Measurements from ENCODE around the gene MBTPS1. TPM values are rescaled to one million over a fixed set of nuclear protein-coding genes. Genes with fewer than 3 reads are reported as not detected.
A peak's percentile ranks its signal among the peaks of the same experiment; 100 is the strongest.

MBTPS1 gene
- total RNA-seq, 1 donor from 2014 or later, result 103 TPM

- DNase-seq (ENCODE audit: low spot score), result no peak
Measured at GRCh38 chr16:84074721-84075120, 42.0 kb downstream of the MBTPS1 start.

DNA sequence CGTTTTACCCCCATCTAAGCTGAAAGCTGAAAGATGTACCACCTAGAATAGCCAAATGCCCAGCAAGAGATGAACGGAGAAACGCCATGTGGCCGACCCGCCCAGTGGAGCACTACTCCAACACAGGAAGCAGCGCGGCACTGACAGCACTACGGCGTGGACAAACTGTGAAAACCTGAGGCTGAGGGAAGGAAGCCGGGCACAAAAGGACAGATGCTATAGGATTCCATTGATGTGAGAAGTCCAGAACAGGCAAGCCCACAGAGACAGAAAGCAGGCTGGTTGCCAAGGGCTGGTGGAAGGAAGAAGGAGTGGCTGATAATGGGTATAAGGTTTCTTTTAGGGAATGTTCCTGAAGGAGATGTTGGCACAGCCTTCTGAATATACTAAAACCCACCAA, 44.7 kb downstream of the MBTPS1 start:
- DNase-seq (ENCODE audit: low spot score), result no peak

- no peak for DNase-seq (ENCODE audit: low spot score)
Measured at GRCh38 chr16:84071121-84071520, 45.6 kb downstream of the MBTPS1 start.

- DNase-seq (ENCODE audit: low spot score), result no peak
Measured at GRCh38 chr16:84069540-84069939, 47.2 kb downstream of the MBTPS1 start.

DNA sequence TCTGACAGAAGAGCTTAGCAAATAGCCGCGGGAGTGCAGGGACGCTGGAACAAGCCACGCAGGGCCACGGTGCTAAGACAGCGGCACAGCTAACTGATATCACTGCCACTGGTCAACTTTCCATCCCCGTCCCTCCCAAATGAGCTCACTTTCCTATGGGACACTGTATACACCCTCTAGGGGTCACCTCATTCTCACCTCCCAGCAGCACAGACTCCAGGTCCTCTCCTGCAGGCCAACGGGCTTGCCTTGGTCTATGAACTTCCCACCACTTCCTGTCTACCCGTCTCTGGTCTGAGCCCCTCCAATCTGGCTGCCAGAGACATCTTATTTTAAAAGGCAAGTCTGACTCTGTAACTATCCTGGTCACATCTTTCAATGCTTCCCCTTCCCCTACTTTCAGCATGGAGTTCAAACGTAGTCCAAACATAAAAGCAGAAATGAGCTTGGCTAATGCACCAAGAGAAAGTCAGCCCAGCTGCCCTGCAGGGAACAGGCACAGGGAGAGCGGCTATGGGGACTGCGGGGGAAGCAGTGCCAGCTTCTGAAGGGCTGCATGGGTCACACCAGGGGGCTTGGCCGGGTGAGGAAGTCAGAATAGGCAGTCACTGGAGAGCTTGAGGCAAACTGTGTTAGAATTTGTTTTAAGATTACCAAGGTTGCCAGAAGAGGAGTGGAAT, 47.8 kb downstream of the MBTPS1 start:
- no peak for DNase-seq (ENCODE audit: low spot score)

DNA sequence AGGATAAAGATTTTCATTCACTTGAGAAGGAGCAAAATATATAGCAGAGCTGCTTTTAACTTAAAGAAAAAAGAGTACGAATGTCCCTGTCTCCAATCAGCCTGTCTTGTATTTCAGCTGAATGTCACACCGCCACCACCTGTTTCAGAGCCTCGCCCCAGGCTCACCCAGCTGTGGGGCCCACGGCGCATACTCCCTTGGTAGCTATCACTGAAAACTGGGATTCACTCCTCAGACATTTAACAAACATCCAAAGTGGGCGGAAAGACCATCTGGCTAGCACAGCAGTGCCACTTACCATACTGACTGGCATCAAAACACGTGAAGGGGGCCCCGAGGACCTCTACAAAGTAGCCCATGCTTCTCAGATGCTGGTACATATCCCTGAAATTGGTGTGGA, 48.7 kb downstream of the MBTPS1 start:
- DNase-seq (ENCODE audit: low spot score), result no peak

DNA sequence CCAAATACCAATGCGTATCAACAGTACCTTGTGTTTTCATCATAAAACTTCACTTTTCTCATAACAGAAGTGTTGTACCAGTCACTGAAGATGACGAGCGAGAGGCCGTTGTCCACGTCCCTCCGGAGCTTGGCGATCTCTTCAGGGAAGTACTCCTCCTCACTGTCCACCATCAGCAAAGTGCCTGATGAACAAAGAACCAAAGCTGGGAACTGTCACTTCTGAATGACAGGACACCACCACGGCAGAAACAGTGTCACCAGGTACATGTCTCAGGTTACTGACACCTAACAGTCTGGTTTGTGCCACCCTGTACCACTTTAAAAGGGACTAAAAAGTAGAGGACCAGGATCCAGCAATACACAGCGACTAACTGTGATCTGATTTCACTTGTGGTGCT, 49.1 kb downstream of the MBTPS1 start:
- no peak for DNase-seq (ENCODE audit: low spot score)

- no peak for DNase-seq (ENCODE audit: low spot score)
Measured at GRCh38 chr16:84065536-84066132, 51.1 kb downstream of the MBTPS1 start.

- DNase-seq (ENCODE audit: low spot score), result no peak
Measured at GRCh38 chr16:84063980-84064379, 52.8 kb downstream of the MBTPS1 start.

GRCh38 chr16:84062734-84063640, 53.8 kb downstream of the MBTPS1 start:
- DNase-seq (ENCODE audit: low spot score), result peak; percentile 77

DNA sequence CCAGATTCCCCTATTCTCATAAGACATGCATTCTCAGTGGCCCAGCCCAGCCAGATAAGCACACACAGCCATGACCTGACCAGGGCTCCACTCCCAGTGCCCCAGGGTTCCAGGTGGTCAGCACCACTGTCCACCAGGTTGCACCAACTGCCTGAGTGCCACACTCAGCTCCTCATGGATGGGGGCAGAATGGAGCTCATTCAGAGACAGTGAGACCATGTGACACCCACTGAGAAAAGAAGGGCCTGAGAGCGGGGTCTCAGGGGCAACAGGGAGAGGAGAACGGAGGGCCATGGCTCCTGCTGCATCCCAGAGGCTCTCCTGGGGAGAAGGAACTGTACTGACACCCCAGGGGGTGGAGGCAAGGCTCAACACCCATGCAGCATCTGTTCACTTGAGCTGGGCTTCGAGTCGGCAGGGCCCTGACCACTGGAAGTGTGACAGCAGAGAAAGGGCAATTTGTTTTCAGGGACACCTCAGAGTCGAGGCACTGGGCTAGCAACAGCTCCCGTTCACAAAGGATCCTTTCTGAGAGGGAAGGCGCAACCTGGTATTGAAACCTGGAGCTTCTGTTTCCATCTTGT, 55.4 kb downstream of the MBTPS1 start:
- no peak for DNase-seq (ENCODE audit: low spot score)

DNA sequence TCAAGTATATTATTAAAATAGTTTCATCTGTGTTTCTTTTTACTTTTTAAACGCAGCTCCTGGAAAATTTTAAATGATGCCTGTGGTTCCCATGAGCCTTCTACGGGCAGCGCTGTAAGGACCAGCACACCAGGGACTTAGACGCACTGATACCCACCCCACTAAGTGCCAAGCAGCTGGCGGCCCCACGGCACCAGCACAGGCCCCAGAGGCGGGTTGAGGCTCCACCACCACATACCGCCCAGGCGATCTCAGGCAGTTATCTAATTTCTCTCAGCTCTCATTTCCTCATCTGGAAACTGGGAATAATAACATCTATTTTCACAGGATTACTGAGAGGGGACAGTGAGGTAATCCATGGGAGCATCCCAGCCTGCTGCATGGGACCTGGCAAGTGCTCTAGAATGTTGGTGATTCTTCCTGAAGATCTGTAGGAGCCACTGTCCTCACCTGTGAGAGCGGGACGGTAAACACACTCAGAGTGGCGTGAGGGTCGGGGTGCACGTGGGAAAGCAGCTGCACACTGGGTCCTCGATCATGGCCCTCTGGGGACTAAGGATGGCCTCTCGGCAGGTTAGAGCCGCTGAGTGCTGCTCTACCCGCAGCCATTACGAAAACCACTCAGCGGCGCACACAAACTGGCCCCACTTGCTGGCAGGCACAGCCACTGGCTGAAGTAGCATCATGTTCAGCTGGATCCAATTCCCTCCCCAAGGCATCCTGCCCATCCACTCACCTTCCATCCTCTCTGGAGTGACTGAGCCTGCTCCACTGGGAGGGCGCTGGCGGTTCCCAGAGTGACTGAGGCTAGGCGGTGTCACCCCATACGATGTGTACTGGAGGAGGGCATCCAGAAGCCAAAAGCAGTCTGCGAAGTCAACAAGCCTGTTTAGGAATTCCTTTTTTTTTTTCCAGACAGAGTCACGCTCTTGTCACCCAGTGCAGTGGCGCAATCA, 56.5 kb downstream of the MBTPS1 start:
- no peak for DNase-seq (ENCODE audit: low spot score)

DNA sequence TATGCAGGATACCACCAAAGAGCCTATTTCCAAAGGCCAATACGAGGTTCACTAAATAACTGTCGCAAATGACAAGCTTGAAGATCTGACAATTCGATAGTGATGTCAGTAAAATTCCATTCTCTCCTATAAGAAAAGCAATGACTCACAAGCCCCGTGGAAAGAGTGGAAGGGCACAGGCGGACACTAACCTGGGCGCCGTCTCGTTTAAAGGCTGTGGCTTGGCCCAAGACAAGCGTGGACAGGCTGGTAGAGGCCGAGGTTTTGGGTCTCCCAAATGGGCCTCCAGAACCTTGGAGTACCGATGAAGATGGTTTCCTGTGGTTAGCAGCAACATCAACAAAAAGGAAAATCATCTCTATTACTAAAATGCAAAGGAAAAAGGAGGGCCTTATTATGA, 57.6 kb downstream of the MBTPS1 start:
- no peak for DNase-seq (ENCODE audit: low spot score)

DNA sequence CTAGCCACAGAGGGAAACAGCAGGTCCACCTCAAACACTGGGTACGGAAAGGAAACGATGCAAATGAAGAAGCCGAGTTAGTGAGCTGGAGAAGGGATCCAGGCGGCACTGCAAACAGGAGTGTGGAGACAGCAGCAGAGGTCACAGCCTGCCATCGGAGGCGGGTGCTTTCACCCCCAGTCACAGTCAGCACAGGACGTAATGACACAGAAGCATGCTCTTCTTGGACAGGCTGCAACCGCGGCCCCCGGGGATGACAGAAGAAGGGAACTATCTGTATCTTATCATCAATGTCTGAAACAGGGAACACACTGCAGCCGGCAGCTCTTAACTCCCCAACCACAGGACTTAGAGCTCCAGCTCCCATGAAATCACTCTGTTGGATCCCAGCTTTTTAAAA, 58.1 kb downstream of the MBTPS1 start:
- no peak for DNase-seq (ENCODE audit: low spot score)

DNA sequence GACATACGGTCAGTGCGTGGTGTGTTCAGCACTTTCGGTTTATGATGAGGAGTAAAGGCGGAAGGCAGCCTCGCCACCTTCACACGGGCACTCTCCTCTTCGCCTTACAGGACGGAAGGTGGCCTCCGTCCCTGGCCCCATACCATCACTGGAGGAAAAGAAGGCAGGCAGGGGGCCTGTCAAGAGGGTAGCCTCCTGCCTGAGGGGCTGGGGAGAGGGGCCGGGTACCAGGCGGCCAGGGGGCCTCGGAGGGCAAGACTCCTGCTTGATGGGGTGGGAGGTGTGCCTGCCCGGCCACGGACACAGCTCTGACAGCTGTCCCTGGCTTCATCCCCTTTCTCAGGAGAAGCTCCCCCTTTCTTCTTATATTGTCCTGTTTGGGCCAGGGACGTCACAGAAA, 58.5 kb downstream of the MBTPS1 start:
- no peak for DNase-seq (ENCODE audit: low spot score)

GRCh38 chr16:84056933-84057332, 59.8 kb downstream of the MBTPS1 start:
- no peak for DNase-seq (ENCODE audit: low spot score)

GRCh38 chr16:84055801-84056634, 60.7 kb downstream of the MBTPS1 start:
- no peak for DNase-seq (ENCODE audit: low spot score)

GRCh38 chr16:84055366-84055765, 61.4 kb downstream of the MBTPS1 start:
- no peak for DNase-seq (ENCODE audit: low spot score)

- DNase-seq (ENCODE audit: low spot score), result no peak
Measured at GRCh38 chr16:84054916-84055315, 61.8 kb downstream of the MBTPS1 start.

- DNase-seq (ENCODE audit: low spot score), result no peak
Measured at GRCh38 chr16:84054271-84054670, 62.5 kb downstream of the MBTPS1 start.

All from ureter (tissue), 1 donor.